ENCODE data around the gene USP6NL. TPM values are rescaled to one million over a fixed set of nuclear protein-coding genes. Genes with fewer than 3 reads are reported as not detected.

Gene USP6NL
- total RNA-seq, 1 experiment from 2014 or later: 21.4 TPM

DNA sequence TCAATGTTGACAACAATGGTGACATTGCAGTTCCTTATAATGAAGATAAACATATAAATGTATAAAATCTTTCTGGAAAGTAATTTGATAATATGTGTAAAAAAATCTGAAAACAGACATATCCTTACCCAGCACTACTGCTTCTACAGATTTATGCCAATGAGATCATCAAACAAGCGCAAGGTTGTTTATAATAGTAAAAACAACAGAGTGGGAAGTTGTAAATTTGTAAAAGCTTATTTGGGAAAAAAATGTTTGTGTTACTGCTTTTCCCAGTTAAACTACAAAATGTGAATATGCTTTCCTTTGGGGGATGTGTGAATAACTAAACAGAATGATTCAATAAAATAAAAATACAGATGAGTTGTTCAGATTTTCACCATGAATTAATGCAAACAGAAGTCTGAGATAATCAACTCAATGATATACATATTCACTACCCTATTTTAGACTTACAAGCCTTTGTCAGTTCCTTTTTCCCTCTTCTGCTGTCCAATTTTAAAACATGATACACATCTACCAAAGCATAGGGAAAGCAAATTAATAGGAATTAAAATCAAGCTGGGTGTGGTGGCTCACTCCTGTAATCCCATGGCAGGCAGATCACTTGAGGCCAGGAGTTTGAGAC is 82.1 kb downstream of the USP6NL start:
- Mint-ChIP-seq H3K9me3 (no peaks in the 10 kb centered on the region), H3K36me3 (peaks cover 10% of the 10 kb centered on the region), H3K27me3 (ENCODE audit: low read depth) (no peaks in the 10 kb centered on the region), H3K4me1 (peaks cover 23% of the 10 kb centered on the region), H3K27ac (0 out of 2 replicates have a peak overlapping the region, but pooled peaks have one; percentile 39), H3K4me3 (no peak overlapping the region)
- DNase-seq (ENCODE audit: low spot score) (no peak), ATAC-seq (no peak)
- POLR2A ChIA-PET: no interaction called here
- CTCF ChIA-PET: interaction anchor here (0.7 kb wide), 1 partner anchor 134 kb away, joined by 4 read pairs; no protein-coding TSS in a partner anchor
- TF ChIP-seq PRDM15 (CRISPR knock-in tag; IDR thresholded peaks at IDR 0.05): no peak
- TF ChIP-seq, protein P1, sequence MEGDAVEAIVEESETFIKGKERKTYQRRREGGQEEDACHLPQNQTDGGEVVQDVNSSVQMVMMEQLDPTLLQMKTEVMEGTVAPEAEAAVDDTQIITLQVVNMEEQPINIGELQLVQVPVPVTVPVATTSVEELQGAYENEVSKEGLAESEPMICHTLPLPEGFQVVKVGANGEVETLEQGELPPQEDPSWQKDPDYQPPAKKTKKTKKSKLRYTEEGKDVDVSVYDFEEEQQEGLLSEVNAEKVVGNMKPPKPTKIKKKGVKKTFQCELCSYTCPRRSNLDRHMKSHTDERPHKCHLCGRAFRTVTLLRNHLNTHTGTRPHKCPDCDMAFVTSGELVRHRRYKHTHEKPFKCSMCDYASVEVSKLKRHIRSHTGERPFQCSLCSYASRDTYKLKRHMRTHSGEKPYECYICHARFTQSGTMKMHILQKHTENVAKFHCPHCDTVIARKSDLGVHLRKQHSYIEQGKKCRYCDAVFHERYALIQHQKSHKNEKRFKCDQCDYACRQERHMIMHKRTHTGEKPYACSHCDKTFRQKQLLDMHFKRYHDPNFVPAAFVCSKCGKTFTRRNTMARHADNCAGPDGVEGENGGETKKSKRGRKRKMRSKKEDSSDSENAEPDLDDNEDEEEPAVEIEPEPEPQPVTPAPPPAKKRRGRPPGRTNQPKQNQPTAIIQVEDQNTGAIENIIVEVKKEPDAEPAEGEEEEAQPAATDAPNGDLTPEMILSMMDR (IDR thresholded peaks at IDR 0.05): no peak
- TF ChIP-seq CREB1 (CRISPR knock-in tag; IDR thresholded peaks at IDR 0.05): no peak
- TF ChIP-seq, protein P2, sequence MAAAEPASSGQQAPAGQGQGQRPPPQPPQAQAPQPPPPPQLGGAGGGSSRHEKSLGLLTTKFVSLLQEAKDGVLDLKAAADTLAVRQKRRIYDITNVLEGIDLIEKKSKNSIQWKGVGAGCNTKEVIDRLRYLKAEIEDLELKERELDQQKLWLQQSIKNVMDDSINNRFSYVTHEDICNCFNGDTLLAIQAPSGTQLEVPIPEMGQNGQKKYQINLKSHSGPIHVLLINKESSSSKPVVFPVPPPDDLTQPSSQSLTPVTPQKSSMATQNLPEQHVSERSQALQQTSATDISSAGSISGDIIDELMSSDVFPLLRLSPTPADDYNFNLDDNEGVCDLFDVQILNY (CRISPR knock-in tag; IDR thresholded peaks at IDR 0.05): no peak
- TF ChIP-seq ZNF317 (CRISPR knock-in tag; IDR thresholded peaks at IDR 0.05; ENCODE audit: borderline replicate concordance, low read depth): no peak

DNA sequence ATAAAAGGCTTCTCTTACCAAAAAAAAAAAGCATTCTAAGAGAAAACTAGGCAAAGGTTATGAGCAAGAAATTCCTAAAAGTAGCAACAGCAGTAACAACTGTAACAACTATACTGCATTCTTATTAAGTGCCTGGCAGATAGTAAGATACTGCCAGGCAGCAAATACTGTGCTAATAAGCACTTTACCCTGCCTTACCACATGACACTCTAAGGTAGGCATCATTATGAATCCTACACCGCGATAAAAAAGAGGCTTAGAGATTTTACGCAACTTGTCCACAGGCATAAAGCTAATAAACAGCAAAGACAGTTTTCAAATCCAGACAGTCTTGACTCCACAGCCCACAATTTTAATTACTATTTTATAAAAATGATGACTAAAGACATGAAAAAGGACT is 83.2 kb downstream of the USP6NL start:
- POLR2A ChIA-PET: no interaction called here
- H3K9me3 Mint-ChIP-seq: no peaks in the 10 kb centered on the region

More for the DNA sequence above, 83.2 kb downstream of the USP6NL start:
- ATAC-seq (no peak), DNase-seq (ENCODE audit: low spot score) (no peak)
- Mint-ChIP-seq H3K27me3 (ENCODE audit: low read depth) (no peaks in the 10 kb centered on the region), H3K27ac (no peak overlapping the region), H3K36me3 (peaks cover 10% of the 10 kb centered on the region), H3K4me1 (peaks cover 14% of the 10 kb centered on the region), H3K4me3 (no peak overlapping the region)
- TF ChIP-seq E2F4 (CRISPR knock-in tag; IDR thresholded peaks at IDR 0.05; ENCODE audit: borderline replicate concordance, low read depth) (no peak), KAT7 (CRISPR knock-in tag; IDR thresholded peaks at IDR 0.05; ENCODE audit: borderline replicate concordance) (no peak), ZNF232 (CRISPR knock-in tag; IDR thresholded peaks at IDR 0.05) (no peak), TEAD4 (CRISPR knock-in tag; IDR thresholded peaks at IDR 0.05) (no peak), NFATC4 (CRISPR knock-in tag; IDR thresholded peaks at IDR 0.05) (no peak), SOX15 (CRISPR knock-in tag; IDR thresholded peaks at IDR 0.05) (no peak), SP1 (CRISPR knock-in tag; conservative IDR thresholded peaks at IDR 0.05) (no peak)
- TF ChIP-seq, protein P3, sequence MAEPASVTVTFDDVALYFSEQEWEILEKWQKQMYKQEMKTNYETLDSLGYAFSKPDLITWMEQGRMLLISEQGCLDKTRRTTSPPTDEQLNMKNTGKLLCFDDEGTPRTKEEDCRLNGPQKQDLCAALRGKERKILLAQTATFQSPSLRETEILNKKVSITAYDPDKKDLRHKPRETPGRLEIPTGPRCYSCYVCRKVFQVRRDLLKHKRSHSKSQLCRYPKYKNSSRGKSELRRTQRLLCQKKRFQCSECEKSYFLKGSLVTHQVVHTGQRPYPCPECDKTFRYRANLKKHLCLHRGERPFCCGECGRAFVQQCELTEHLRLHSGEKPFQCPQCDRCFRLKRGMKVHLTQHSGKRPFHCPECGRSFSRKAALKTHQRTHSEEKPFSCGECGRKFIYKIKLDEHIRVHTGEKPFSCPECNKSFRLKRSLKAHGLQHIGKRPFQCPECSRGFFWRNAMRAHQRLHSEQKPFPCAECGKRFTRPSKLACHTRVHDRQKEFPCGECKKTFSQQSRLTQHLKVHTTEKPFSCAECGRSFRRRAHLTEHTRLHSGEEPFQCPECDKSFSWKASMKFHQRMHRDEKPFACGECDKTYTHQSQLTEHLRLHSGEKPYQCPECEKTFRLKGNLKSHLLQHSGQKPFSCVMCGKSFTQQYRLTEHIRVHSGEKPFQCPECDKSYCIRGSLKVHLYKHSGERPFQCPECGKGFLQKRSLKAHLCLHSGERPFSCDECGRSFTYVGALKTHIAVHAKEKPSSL (CRISPR knock-in tag; conservative IDR thresholded peaks at IDR 0.05): no peak
- CTCF ChIA-PET: no interaction called here
